ENCODE data around the gene DHX29. TPM values are rescaled to one million over a fixed set of nuclear protein-coding genes. Genes with fewer than 3 reads are reported as not detected.

Gene DHX29
- polyA plus RNA-seq, 3 donors = 39.2 to 45.0 (median 39.3) TPM

GRCh38 chr5:55276771-55277170 is 30.7 kb downstream of the DHX29 start:
- no peak for DNase-seq (ENCODE audit: extremely low read depth in 1 of 11, low read depth in 9 of 11, low spot score in 4 of 11)

GRCh38 chr5:55258339-55258738 is 49.2 kb downstream of the DHX29 start:
- no peak for DNase-seq (ENCODE audit: extremely low read depth in 1 of 11, low read depth in 9 of 11, low spot score in 4 of 11)

- no peak for DNase-seq (ENCODE audit: extremely low read depth in 1 of 11, low read depth in 9 of 11, low spot score in 4 of 11)
Observed at GRCh38 chr5:55254802-55255201, 52.7 kb downstream of the DHX29 start.

GRCh38 chr5:55250064-55250463 is 57.4 kb downstream of the DHX29 start:
- DNase-seq (ENCODE audit: extremely low read depth in 1 of 11, low read depth in 9 of 11, low spot score in 4 of 11) = no peak

GRCh38 chr5:55241746-55242145 is 65.7 kb downstream of the DHX29 start:
- DNase-seq (ENCODE audit: extremely low read depth in 1 of 11, low read depth in 9 of 11, low spot score in 4 of 11) = peak in 1 of 11 donors; percentile 56

GRCh38 chr5:55236800-55237199 is 70.7 kb downstream of the DHX29 start:
- no peak for DNase-seq (ENCODE audit: extremely low read depth in 1 of 11, low read depth in 9 of 11, low spot score in 4 of 11)

- DNase-seq (ENCODE audit: extremely low read depth in 1 of 11, low read depth in 9 of 11, low spot score in 4 of 11) = peak in 1 of 11 donors; percentile 32
Observed at GRCh38 chr5:55234121-55234700, 73.3 kb downstream of the DHX29 start.

- peak in 3 of 11 donors; percentile 64 to 67 (median 65) for DNase-seq (ENCODE audit: extremely low read depth in 1 of 11, low read depth in 9 of 11, low spot score in 4 of 11)
Observed at GRCh38 chr5:55232985-55233928, 74.2 kb downstream of the DHX29 start, which contains the start of gene CCNO. CCNO (minus strand) TSS chr5:55233608; CDS start chr5:55233523, 85 bp downstream.

GRCh38 chr5:55232271-55232984 is 75.1 kb downstream of the DHX29 start:
- DNase-seq (ENCODE audit: extremely low read depth in 1 of 11, low read depth in 9 of 11, low spot score in 4 of 11) = no peak

- DNase-seq (ENCODE audit: extremely low read depth in 1 of 11, low read depth in 9 of 11, low spot score in 4 of 11) = no peak
Observed at GRCh38 chr5:55231919-55232270, 75.6 kb downstream of the DHX29 start.

GRCh38 chr5:55231029-55231918 is 76.2 kb downstream of the DHX29 start:
- DNase-seq (ENCODE audit: extremely low read depth in 1 of 11, low read depth in 9 of 11, low spot score in 4 of 11) = peak in 1 of 11 donors; percentile 22

GRCh38 chr5:55230086-55230629 is 77.3 kb downstream of the DHX29 start:
- DNase-seq (ENCODE audit: extremely low read depth in 1 of 11, low read depth in 9 of 11, low spot score in 4 of 11) = no peak

- DNase-seq (ENCODE audit: extremely low read depth in 1 of 11, low read depth in 9 of 11, low spot score in 4 of 11) = no peak
Observed at GRCh38 chr5:55227664-55228430, 79.6 kb downstream of the DHX29 start.

- peak in 2 of 11 donors; percentile 39 to 50 for DNase-seq (ENCODE audit: extremely low read depth in 1 of 11, low read depth in 9 of 11, low spot score in 4 of 11)
Observed at GRCh38 chr5:55226934-55227663, 80.4 kb downstream of the DHX29 start, which contains the start of gene MCIDAS. MCIDAS (minus strand) TSS chr5:55227315; CDS start chr5:55227138, 177 bp downstream.

GRCh38 chr5:55226027-55226933 is 81.2 kb downstream of the DHX29 start:
- DNase-seq (ENCODE audit: extremely low read depth in 1 of 11, low read depth in 9 of 11, low spot score in 4 of 11) = peak in 2 of 11 donors; percentile 61 to 62

- DNase-seq (ENCODE audit: extremely low read depth in 1 of 11, low read depth in 9 of 11, low spot score in 4 of 11) = no peak
Observed at GRCh38 chr5:55225346-55225745, 82.1 kb downstream of the DHX29 start.

Measured in renal cortex interstitium (tissue), 11 donors.